Measurements from ENCODE around the gene ITIH4.

- TF ChIP-seq FOXA1 (IDR thresholded peaks at IDR 0.05) (no peak), NFRKB (IDR thresholded peaks at IDR 0.05) (no peak), SUZ12 (IDR thresholded peaks at IDR 0.05) (no peak), L3MBTL2 (conservative IDR thresholded peaks at IDR 0.05) (no peak)
Observed at GRCh38 chr3:52792413-52792812, 38.1 kb downstream of the ITIH4 start.
